Stimulated activated CD4-positive, alpha-beta T cell treated with anti-CD3 and anti-CD28 coated beads, Interleukin-4, amount 100 ng/mL, for 24 hours (primary cell): Measurements from ENCODE around the gene TMEM214.

ENCODE experiments used
- DNase-seq: peaks from one replicate; pipeline ENCODE4 v3.0.0-alpha.2; 2020

The TMEM214 gene, protein sequence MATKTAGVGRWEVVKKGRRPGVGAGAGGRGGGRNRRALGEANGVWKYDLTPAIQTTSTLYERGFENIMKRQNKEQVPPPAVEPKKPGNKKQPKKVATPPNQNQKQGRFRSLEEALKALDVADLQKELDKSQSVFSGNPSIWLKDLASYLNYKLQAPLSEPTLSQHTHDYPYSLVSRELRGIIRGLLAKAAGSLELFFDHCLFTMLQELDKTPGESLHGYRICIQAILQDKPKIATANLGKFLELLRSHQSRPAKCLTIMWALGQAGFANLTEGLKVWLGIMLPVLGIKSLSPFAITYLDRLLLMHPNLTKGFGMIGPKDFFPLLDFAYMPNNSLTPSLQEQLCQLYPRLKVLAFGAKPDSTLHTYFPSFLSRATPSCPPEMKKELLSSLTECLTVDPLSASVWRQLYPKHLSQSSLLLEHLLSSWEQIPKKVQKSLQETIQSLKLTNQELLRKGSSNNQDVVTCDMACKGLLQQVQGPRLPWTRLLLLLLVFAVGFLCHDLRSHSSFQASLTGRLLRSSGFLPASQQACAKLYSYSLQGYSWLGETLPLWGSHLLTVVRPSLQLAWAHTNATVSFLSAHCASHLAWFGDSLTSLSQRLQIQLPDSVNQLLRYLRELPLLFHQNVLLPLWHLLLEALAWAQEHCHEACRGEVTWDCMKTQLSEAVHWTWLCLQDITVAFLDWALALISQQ

DNA sequence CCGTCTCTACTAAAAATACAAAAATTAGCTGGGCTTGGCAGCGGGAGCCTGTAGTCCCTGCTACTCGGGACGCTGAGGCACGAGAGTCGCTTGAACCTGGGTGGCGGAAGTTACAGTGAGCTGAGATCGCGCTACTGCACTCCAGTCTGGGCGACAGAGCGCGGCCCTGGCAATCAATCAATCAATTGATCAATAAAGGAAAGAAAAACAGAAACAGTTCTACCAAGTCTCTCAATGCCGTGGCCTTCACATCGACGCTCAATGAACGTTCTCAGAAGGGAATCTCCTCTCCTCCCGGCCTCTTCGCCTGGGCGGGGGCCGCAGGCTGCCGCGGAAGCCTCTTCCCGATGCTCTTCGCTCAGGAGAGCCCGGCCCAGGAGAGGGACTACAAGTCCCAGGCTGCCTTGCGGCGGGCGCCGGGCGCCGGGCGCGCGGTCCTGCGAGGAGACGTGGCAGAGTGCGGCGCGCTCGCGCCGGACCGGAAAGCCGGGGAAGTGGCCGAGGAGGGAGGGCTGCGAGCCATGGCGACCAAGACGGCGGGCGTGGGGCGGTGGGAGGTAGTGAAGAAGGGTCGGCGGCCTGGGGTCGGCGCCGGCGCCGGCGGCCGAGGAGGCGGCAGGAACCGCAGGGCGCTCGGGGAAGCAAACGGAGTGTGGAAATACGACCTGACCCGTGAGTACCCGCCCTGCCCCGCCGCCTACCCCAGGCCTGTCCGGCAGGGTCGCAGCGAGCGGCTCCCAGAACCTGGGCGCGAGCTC, at the start of gene TMEM214:
Gene TMEM214, plus strand, starts transcription at position 471 of the 758 bp plus-strand sequence. Its CDS starts 51 bp downstream, at position 522.
- DNase-seq: peak; percentile 81

DNA sequence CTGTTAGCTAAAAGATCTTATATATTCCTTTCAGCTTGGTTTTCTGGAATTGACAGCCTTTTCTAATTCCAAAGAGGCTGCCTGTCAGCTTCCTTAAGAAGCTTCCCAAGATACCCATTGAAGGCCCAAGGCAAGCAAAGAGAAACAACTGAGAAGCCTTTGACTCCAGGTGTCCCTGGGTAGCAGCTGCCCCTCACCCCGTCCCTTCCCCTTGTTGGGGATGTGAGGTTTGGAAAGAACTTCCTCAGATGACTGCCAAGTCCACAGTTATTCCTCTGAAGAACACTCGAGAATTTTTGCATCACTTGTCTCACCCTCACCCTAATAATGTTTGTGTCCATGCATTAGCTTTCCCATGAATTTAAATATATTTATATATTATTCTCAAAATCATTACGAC, 49.0 kb upstream of the TMEM214 start:
- no peak for DNase-seq

DNA sequence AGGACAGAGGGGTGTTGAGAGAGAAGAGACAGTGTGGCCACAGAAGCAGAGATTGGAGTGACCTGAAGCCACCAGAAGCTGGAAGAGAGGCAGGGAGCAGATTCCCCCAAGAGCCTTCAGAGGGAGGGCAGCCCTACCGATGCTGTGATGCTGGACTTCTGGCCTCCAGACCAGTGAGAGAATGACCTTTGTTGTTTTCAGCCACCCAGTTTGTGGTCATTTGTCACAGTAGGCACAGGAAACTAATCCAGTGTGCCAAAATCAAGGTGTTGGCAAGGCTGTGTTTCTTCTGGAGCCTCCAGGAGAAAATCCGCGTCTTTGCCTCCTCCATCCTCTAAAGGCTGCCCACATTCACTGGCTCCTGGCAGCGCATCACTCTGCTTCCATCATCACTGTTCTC, 47.0 kb upstream of the TMEM214 start:
- DNase-seq: no peak

DNA sequence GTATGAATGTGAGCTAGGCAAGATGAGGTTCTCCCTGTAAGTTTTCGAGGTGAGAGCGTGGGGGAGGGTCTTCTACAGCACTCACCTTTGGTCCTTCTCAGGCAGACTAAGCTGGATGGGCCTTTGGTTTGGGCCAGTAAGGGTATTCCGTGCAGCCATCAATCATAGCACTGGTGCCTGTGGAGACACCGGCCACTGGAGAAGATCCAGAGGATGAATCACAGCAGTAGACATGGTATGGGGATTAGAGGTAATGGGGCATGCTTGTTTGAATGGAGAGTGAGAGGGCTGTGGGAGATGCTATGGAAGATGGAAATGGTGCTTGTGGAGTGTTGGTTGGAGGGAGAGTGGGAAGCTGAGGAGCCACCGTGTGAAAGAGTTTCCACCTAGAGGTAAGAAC, 46.2 kb upstream of the TMEM214 start:
- DNase-seq: no peak

DNA sequence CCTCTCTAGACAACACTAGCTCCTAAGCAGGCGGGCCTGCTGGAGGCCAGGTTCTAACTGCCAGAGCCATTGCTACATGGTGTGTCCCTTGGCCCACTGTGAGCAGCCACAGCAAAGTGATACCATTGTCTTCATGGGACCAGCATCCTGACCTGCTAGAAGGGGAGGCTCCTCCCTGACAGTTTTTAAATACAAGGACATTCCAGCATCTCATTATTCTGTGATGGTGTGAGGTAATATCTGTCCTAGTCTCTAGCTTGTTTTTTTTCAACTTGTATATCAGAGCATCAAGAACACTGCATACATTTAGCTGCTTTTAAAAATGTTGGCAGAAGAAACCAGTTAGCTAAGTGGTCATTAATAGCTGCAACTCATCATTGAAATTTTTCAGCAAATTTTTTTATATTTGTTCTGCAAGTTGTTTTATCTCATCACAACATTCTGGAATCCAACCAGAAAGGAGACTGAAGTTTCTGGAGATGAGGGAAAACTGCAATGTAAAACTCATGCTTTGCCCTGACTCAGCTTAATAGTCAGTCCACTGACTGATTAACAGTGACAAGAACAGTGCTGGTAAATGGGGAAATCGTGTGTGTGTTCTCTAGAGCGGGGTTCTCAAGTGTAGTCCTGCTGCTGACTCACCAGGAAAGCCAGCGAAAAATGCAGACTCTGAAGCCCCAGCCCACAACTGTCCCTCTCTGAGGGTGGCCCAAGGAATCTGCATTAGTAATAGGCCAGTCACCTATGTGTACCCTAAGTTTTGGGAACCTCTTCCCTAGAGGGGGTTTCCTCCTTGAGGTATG, 44.5 kb upstream of the TMEM214 start:
- DNase-seq: no peak

DNA sequence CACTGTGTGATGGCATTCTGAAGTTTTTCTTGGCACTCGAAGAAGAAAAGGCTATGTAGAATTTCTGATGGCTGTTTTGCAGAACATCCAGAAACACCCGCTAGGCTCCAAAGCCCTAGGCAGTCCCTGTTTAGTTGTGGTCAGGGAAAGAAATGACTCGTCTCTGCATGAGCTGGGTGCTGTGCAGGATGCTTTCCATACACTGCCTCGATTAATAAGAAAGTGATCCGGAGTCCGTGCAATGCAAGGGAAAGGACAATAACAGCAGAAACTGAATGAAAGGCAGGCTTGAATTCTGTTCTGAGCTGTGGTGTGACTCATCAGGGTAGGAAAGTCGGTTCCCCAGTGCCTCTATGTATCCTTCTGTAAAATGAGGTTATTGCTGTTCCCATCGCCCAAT, 43.6 kb upstream of the TMEM214 start:
- no peak for DNase-seq

DNA sequence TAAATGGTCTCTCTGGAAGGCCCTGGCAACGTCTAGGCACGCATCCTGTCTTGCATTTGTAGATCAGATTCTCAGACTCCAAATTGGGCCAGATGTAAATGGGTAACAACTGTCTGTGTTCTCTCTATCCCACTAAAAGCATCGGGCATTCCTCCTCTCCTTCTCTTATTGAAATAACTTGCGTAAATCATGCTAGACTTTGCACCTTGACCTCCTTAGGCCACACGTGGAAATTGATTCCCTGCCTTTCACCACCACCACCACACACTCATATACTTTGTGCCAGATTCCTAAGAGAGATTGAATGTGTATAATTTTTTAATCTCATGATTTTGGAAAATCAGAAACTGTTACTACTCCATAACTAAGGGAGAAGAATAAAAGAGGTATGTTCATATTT, 41.0 kb upstream of the TMEM214 start:
- DNase-seq: no peak

DNA sequence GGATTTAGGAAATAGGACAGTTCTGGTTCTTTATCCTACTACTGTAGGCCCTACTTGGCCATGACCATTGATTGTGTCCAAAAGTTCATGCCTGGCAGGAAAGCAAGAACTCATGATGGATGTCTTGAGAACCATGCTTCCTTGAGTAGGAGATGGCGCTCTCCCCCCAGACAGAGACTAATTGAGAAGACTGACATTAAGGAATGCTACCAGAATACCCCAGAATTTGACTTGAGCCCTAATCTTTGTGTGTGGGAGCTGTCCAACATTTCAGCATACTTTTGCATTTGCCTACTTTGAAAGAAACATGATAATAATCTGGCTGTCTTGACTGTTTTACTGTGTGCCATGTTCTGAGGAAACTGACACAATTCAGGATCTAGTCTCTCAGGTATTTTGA, 39.0 kb upstream of the TMEM214 start:
- DNase-seq: no peak

DNA sequence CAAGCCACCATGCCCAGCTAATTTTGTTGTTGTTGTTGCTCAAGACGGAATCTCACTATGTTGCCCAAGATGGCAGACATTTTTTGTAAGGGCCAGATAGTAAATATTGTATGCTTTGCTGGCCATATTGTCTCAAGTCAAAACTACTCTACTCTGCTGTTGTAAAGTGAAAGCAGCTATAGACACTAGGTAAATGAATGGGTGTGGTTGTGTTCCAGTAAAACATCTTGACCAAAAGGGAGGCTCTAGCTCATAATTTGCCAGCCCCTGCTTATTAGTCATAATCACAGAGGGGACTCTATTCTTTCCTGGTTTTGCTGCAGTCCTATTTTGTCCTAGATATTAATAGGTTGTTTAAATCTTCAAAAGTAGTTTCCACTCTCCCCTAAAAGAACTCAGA, 37.8 kb upstream of the TMEM214 start:
- DNase-seq: no peak

DNA sequence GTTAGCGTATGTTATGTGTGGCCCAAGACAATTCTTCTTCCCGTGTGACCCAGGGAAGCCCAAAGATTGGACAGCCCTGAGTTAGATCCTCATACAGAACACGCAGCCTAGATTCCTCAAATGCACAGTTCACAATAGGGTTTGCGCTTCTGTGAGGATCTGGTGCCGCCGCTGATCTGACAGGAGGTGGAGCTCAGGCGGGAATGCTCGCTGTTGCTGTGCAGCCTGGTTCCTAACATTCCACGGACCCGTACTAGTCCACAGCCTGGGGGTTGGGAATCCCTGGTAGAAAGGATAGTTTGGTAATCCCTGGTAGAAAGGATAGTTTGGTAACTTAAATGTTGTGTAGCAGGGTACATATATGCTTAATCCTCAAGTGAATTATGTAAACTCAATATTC, 35.4 kb upstream of the TMEM214 start:
- no peak for DNase-seq

DNA sequence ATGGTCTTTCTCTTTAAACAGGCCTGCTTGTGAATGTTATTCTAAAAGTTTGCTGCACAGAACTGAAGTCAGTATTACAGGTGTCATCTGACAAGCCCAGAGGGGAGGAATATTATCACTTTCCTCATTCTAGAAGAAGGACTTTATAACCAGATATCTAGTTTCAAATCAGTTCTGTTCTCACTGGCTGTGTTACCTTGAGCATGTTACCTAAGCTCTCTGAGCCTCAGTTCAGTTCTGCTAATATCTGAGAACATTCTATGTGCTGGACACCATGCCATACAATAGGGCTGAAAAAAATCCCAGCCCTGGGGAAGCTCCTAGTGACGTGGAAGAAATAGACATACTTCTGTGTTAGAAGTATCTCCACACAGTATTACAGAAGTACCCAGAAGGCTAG, 34.4 kb upstream of the TMEM214 start:
- DNase-seq: no peak

DNA sequence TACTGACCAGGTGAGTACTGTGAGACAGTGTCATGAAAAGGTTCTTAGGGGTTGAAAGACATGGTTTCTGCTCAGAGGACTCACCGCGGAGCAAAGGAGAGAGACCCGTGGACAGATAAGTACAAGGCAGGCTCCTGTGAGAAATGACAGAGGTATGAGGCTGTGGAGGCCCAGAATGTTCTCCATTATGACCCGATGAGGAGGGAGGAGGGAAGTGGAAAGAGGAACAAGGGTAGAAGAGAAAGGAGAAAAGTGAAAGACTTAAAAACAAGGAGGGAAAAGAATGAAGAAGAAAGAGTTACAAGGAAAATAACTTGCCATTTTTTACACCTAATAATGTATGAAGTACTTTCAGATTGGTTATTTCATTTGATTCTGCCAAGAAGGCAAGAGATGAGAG, 32.5 kb upstream of the TMEM214 start:
- no peak for DNase-seq

DNA sequence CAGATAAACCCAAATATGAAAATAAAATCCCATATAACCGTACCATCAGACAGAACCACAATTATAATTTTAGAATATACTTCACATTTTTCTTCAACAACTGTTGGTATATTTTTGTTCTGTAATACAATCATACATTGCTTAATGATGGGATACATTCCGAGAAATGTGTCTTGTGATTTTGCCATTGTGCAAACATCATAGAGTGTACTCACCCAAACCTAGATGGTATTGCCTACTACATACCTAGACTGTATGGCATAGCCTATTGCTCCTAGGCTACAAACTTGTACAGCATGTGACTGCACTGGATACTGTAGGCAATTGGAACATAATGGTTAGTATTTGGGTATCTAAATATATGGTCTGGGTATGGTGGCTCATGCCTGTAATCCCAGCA, 31.8 kb upstream of the TMEM214 start:
- no peak for DNase-seq

DNA sequence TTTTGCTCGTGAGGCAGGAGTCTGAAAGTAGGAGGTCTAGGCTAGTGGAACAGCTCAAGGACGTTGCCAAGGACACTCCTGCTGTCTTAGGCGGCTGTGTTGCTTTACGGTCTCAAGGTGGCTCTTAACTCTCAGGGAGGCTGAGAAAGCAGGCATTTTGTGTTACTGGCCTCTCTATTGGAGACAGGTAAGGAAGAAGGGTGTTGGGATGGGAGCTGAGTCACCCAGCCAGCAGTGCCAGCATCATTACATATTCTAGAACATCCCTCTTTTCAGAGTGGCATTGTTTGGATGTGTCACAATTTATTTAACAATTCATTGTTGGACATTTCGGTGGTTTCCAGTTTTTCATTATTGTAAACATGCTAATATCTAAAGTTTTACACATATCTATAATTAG, 30.8 kb upstream of the TMEM214 start:
- no peak for DNase-seq

DNA sequence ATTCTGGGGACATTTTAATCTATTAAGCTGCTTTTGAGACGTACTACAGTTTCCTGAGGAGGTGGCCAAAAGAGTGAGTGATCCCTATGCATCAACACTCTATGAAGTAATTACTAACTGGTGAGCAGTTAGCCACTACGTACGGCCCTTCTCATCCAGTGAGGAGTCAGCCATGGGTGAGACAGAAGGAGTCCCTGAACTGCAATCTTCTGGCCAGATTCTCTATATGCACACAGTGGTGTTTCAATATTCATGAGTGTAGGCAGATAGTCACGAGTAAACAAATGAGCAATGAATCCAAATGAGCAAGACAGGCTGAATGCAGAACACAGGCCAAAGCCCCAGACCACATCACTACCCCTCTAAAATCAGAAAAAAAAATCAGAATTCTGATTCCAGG, 29.8 kb upstream of the TMEM214 start:
- no peak for DNase-seq

DNA sequence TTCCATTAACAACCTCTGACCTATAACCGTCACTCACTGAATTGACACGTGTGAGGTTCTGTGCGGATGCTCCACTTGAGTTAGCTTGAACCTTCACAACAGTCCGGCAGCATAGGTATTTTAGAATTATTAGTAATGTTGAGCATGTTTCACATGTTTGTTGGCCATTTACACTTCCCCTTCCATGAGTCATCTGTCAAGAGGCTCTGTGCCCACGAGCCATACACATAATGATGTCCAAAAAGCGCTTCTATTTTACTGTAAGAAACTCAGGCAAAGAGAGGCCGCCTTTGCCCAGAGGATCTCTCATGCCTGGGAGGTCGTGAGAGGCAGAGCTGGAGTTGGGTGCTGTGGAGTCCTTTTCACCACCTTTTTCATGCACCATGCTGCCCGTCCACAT, 28.9 kb upstream of the TMEM214 start:
- DNase-seq: no peak

DNA sequence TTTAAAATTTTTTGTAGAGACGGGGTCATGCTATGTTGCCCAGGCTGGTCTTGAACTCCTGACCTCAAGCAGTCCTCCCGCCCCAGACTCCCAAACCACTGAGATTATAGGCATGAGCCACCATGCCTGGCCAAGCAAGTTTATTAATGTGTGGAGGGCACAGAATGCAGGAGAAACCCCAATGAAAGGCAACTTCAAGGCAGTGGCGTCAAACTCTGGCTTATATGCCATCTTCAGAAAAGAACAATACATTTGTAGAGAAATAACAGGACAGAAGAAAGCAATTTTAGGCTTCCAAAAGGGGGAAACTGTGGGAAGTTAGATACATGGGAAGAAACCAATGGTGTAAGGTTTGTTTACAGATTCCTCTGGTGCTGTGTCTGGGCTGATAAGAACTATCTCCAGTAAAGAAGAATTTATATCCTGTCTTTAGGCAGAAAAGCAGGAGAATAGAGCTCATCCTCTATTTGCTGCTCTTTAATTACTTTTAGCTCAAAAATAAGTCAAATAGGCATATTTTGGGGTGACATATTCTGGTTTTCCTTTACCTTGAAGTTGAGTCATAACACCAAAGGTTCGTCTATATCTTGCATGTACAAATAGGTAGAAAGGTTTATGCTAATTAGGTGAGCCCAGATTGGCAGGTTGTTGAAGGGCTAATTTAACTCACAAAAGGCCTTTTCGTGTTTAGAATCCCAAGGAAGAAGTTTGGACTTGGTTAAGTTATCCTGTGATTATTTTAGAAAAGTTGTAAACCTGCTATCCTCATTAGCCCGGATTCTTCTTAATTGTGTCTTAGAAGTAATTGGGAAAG, 26.0 kb upstream of the TMEM214 start:
- DNase-seq: no peak

DNA sequence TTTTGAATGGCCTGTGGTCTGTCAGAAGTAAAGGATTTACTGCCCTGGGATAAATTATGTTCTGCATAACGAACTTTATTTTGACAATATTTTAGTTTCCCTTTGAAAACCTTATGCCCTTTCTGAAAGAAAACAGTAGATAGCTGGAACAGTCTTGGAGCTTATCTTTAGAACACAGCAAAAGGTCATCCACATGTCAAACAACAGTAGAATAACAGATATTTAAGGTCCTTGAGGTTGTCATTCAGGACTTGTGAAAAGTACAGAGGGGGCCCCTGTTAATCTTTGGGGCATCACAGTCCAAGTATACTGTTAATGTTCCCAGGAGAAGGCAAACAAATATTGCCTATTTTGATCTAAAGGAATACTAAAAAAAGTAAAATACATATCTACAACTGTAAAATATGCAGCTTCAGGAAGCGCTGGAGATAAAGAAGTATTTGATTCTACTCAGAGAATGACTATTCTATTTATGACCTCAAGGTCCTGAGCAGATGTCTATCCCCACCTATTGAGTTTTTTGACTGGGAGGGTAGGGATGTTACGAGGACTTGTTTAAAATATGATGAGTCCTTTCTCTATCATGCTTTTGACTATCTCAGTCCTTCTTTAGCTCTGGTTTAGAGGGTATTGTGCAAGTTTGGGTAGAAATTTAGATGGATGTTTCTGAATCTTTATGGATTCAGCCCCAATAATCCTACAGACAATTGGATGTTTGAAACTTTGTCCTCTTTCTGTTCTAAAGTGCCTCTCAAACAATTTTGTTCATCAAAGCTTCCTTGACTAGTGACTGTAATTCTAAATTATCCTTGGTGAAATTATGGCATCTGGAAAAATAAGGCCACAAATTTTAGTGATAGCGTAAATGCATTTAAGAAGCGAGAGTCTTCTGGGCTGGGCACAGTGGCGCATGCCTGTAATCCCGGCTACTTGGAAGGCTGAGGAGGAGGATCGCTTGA, 25.1 kb upstream of the TMEM214 start:
- no peak for DNase-seq

DNA sequence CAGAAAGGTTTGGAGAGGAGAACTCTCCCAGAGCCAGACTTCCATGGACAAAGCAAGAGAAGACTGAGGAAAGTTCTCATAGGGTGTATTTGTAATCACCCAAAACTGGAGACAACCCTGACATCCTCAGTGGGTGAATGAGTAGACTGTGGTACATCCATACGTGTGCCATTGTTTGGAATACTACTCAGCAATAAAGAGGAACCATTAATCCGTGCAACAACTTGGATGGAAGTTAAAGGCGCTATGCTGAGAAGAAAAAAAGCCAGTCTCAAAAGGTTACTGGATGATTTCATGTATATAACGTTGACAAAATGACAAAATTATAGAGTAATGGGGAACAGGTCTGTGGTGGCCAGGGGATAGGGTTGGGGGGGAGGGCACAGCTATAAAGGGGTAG, 24.1 kb upstream of the TMEM214 start:
- no peak for DNase-seq

DNA sequence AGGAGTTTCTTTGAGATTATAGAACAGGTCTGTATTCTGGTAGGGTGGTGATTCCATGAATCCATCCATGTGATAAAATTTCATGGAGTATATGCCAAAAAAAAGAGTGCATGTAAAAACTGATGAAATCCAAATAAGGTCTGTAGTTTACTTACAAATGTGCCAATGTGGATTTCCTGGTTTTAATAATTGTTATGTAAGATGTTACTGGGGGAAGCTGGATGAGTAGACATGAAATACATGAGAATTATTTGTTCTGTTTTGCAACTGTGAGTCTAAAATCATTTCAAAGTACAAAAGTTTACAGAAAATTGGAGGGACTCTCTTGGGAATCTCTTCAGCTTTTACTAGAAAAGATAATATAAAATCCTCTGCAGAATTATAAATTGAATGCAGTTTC, 23.7 kb upstream of the TMEM214 start:
- DNase-seq: no peak

DNA sequence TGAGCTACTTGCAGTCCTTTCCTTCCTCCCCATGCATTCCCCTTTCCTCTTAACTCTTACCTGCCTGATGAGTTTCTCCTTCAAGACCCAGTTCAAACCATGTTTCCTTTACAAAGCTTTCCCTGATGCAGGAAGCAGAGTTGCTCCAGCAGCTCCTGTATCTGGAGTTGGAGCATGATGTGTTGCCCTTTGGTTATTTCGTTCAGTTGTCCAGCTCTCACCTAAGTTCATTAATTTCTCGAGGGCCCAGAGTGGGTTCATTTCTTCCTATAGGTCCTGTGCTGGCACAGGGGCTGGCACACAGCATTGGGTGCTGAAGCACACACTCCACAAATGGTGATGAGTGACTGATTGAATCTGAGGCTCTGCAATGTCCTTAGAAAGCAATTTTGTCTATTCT, 23.0 kb upstream of the TMEM214 start:
- DNase-seq: no peak
